ENCODE measurements around the gene GPC4.

GPC4 gene

GRCh38 chrX:133376422-133376821 lies 38.9 kb downstream of the GPC4 start:
- TF ChIP-seq EGR1 (IDR thresholded peaks at IDR 0.05) (no peak), FOXM1 (IDR thresholded peaks at IDR 0.05; ENCODE audit: borderline replicate concordance, low read depth) (no peak), MAX (IDR thresholded peaks at IDR 0.05) (no peak), CREB1 (IDR thresholded peaks at IDR 0.05; ENCODE audit: low read depth) (no peak), NFIC (IDR thresholded peaks at IDR 0.05) (no peak), TCF12 (IDR thresholded peaks at IDR 0.05; ENCODE audit: low read depth) (no peak)

GRCh38 chrX:133375615-133376340 lies 39.5 kb downstream of the GPC4 start:
- TF ChIP-seq NFIC (IDR thresholded peaks at IDR 0.05), result peak; percentile 58; the same call in 1 of the 2 replicates
- no peak for TF ChIP-seq CREB1 (IDR thresholded peaks at IDR 0.05; ENCODE audit: low read depth)

- TF ChIP-seq CEBPB (IDR thresholded peaks at IDR 0.05) (no peak), NFIC (IDR thresholded peaks at IDR 0.05) (no peak), USF1 (IDR thresholded peaks at IDR 0.05) (no peak), EP300 (IDR thresholded peaks at IDR 0.05; ENCODE audit: borderline replicate concordance) (no peak), YY1 (IDR thresholded peaks at IDR 0.05; ENCODE audit: low read depth) (no peak), FOXM1 (IDR thresholded peaks at IDR 0.05; ENCODE audit: borderline replicate concordance, low read depth) (no peak), TAF1 (IDR thresholded peaks at IDR 0.05; ENCODE audit: low read depth) (no peak), RAD21 (IDR thresholded peaks at IDR 0.05; ENCODE audit: low read depth) (no peak), ZBTB7A (IDR thresholded peaks at IDR 0.05; ENCODE audit: low read depth) (no peak), EGR1 (IDR thresholded peaks at IDR 0.05) (no peak), MAX (IDR thresholded peaks at IDR 0.05) (no peak), TEAD4 (IDR thresholded peaks at IDR 0.05) (no peak), TCF12 (IDR thresholded peaks at IDR 0.05; ENCODE audit: low read depth) (no peak), REST (IDR thresholded peaks at IDR 0.05; ENCODE audit: low read depth) (no peak), CREB1 (IDR thresholded peaks at IDR 0.05; ENCODE audit: low read depth) (no peak)
Measured at GRCh38 chrX:133374874-133375387, 40.4 kb downstream of the GPC4 start.

GRCh38 chrX:133373386-133374079 lies 41.8 kb downstream of the GPC4 start:
- TF ChIP-seq TEAD4 (IDR thresholded peaks at IDR 0.05), result no peak
- TF ChIP-seq RAD21 (IDR thresholded peaks at IDR 0.05; ENCODE audit: low read depth), result no peak
- no peak for TF ChIP-seq REST (IDR thresholded peaks at IDR 0.05; ENCODE audit: low read depth)

- TF ChIP-seq YY1 (IDR thresholded peaks at IDR 0.05; ENCODE audit: low read depth), result no peak
Measured at GRCh38 chrX:133370696-133371275, 44.5 kb downstream of the GPC4 start.

GRCh38 chrX:133369065-133369464 lies 46.2 kb downstream of the GPC4 start:
- TF ChIP-seq NFIC (IDR thresholded peaks at IDR 0.05), result no peak
- no peak for TF ChIP-seq TAF1 (IDR thresholded peaks at IDR 0.05; ENCODE audit: low read depth)
- no peak for TF ChIP-seq ZBTB7A (IDR thresholded peaks at IDR 0.05; ENCODE audit: low read depth)
- TF ChIP-seq FOXM1 (IDR thresholded peaks at IDR 0.05; ENCODE audit: borderline replicate concordance, low read depth), result no peak
- TF ChIP-seq CREB1 (IDR thresholded peaks at IDR 0.05; ENCODE audit: low read depth), result no peak
- TF ChIP-seq EP300 (IDR thresholded peaks at IDR 0.05; ENCODE audit: borderline replicate concordance), result no peak
- no peak for TF ChIP-seq MAX (IDR thresholded peaks at IDR 0.05)
- no peak for TF ChIP-seq TCF12 (IDR thresholded peaks at IDR 0.05; ENCODE audit: low read depth)
- no peak for TF ChIP-seq REST (IDR thresholded peaks at IDR 0.05; ENCODE audit: low read depth)

All from Ishikawa (cell line).